ENCODE measurements around the gene GJB2. TPM values are rescaled to one million over a fixed set of nuclear protein-coding genes. Genes with fewer than 3 reads are reported as not detected.

The GJB2 gene
- total RNA-seq, 4 donors from 2014 or later, result 0.35 to 0.72 (median 0.36) TPM; not detected in 1

- intact Hi-C loops (cut with DNase I; ENCODE audit: low total_unique reads), result no loop called here
- TF ChIP-seq CTCF (IDR thresholded peaks at IDR 0.05 in 4 of 5, conservative IDR thresholded peaks at IDR 0.05 in 1 of 5) (no peak), POLR2A (IDR thresholded peaks at IDR 0.05) (no peak)
- Histone ChIP-seq H3K4me1 (peaks cover 0 to under 1% of the 10 kb centered on the region in 2 donors), H3K27ac (no peak overlapping the region), H3K27me3 (peaks cover 3 to 12% (median 4%) of the 10 kb centered on the region in 3 donors), H3K9me3 (no peaks in the 10 kb centered on the region), H3K36me3 (no peaks in the 10 kb centered on the region), H3K4me3 (no peak overlapping the region)
- DNase-seq (no peak), ATAC-seq (no peak)
- in situ Hi-C loops (cut with MboI; ENCODE audit: low sequenced_read_pairs in 4 of 4), result loop anchor here (25.0 kb wide), 4 partner anchors 101 to 751 kb away; partner anchors contain the start of gene XPO4 (in 1 of the 4)
Measured at GRCh38 chr13:20186771-20187170, 6.0 kb downstream of the GJB2 start.

GRCh38 chr13:20185366-20186056 lies 7.2 kb downstream of the GJB2 start:
- in situ Hi-C loops (cut with MboI; ENCODE audit: low sequenced_read_pairs in 4 of 4), result loop anchor here (25.0 kb wide), 4 partner anchors 102 to 752 kb away; partner anchors contain the start of gene XPO4 (in 1 of the 4)
- no peak overlapping the region for H3K27ac ChIP-seq
- ATAC-seq, result no peak
- H3K9me3 ChIP-seq, result no peaks in the 10 kb centered on the region
- H3K4me3 ChIP-seq, result no peak overlapping the region
- TF ChIP-seq POLR2A (IDR thresholded peaks at IDR 0.05), result no peak
- H3K27me3 ChIP-seq, result no peaks in the 10 kb centered on the region
- intact Hi-C loops (cut with DNase I; ENCODE audit: low total_unique reads), result no loop called here
- H3K4me1 ChIP-seq, result no peaks in the 10 kb centered on the region
- DNase-seq, result no peak
- H3K36me3 ChIP-seq, result no peaks in the 10 kb centered on the region

GRCh38 chr13:20182231-20182846 lies 10.4 kb downstream of the GJB2 start:
- Histone ChIP-seq H3K27ac (no peak overlapping the region), H3K4me1 (no peaks in the 10 kb centered on the region), H3K36me3 (no peaks in the 10 kb centered on the region), H3K27me3 (peaks cover 9 to 11% (median 11%) of the 10 kb centered on the region in 3 donors), H3K4me3 (no peak overlapping the region), H3K9me3 (no peaks in the 10 kb centered on the region)
- intact Hi-C loops (cut with DNase I; ENCODE audit: low total_unique reads) (no loop called here), in situ Hi-C loops (cut with MboI; ENCODE audit: low sequenced_read_pairs in 4 of 4) (loop anchor here (25.0 kb wide), 4 partner anchors 105 to 755 kb away; partner anchors contain the start of gene XPO4 (in 1 of the 4))
- no peak for DNase-seq
- ATAC-seq, result peak; percentile 80 to 83
- TF ChIP-seq CTCF (IDR thresholded peaks at IDR 0.05 in 4 of 5, conservative IDR thresholded peaks at IDR 0.05 in 1 of 5) (peak; percentile 20 to 76 (median 48)), POLR2A (IDR thresholded peaks at IDR 0.05) (no peak)

- intact Hi-C loops (cut with DNase I; ENCODE audit: low total_unique reads) (no loop called here), in situ Hi-C loops (cut with MboI; ENCODE audit: low sequenced_read_pairs in 4 of 4) (loop anchor here (25.0 kb wide), 4 partner anchors 106 to 756 kb away; partner anchors contain the start of gene XPO4 (in 1 of the 4))
- Histone ChIP-seq H3K27me3 (peaks cover 9 to 23% (median 22%) of the 10 kb centered on the region in 3 donors), H3K36me3 (no peaks in the 10 kb centered on the region), H3K4me1 (no peaks in the 10 kb centered on the region), H3K27ac (no peak overlapping the region), H3K9me3 (no peaks in the 10 kb centered on the region), H3K4me3 (no peak overlapping the region)
- ATAC-seq, result no peak
- no peak for TF ChIP-seq POLR2A (IDR thresholded peaks at IDR 0.05)
- no peak for TF ChIP-seq CTCF (IDR thresholded peaks at IDR 0.05 in 4 of 5, conservative IDR thresholded peaks at IDR 0.05 in 1 of 5)
- no peak for DNase-seq
Measured at GRCh38 chr13:20181188-20181587, 11.6 kb downstream of the GJB2 start.

- no peaks in the 10 kb centered on the region for H3K36me3 ChIP-seq
- no peaks in the 10 kb centered on the region for H3K4me1 ChIP-seq
- no peak for TF ChIP-seq POLR2A (IDR thresholded peaks at IDR 0.05)
- no peak for TF ChIP-seq CTCF (IDR thresholded peaks at IDR 0.05 in 4 of 5, conservative IDR thresholded peaks at IDR 0.05 in 1 of 5)
- H3K27me3 ChIP-seq, result peaks cover 9 to 30% (median 26%) of the 10 kb centered on the region in 3 donors
- H3K4me3 ChIP-seq, result no peak overlapping the region
- DNase-seq (no peak), ATAC-seq (no peak)
- intact Hi-C loops (cut with DNase I; ENCODE audit: low total_unique reads) (no loop called here), in situ Hi-C loops (cut with MboI; ENCODE audit: low sequenced_read_pairs in 4 of 4) (loop anchor here (25.0 kb wide), 4 partner anchors 109 to 759 kb away; partner anchors contain the start of gene XPO4 (in 1 of the 4))
- H3K27ac ChIP-seq, result no peak overlapping the region
- no peaks in the 10 kb centered on the region for H3K9me3 ChIP-seq
Measured at GRCh38 chr13:20178156-20178555, 14.6 kb downstream of the GJB2 start.
